NCI-H187 treated with DMSO at 0.1 percent for 48 hours (cell line): ENCODE measurements around the gene SPRR1B.
"Not testable (repeated sequence)": the region's sequence is repeated elsewhere in the genome, so short reads cannot be mapped to it uniquely, and the experiment has no call there.

ENCODE experiments used
- DNase-seq: peaks from one replicate; lab custom pipeline; 2025; lab: John Stamatoyannopoulos, UW

The SPRR1B gene

DNA sequence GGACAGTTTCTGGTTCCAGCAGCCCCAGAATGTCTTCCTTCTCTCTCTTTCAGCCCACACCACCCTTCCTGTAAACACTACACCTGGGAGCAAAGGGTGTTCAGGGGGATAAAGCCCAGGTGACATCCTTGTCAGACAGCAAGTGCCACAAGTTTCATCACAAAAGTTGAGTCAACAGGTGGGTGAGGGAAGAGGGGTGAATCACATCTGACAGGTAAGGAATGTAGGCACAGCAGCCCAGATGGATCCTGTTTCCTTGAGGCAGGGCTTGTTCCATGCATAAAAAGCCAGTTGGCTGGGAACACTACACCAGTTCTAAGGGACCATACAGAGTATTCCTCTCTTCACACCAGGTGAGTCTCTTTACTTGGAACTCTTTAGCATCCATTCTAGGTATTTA lies at the start of gene SPRR1B:
TSS of gene SPRR1B (plus strand) at position 309 of the 400 bp plus-strand sequence. CDS start 1,143 bp downstream, outside the sequence.
- DNase-seq, result no peak

DNA sequence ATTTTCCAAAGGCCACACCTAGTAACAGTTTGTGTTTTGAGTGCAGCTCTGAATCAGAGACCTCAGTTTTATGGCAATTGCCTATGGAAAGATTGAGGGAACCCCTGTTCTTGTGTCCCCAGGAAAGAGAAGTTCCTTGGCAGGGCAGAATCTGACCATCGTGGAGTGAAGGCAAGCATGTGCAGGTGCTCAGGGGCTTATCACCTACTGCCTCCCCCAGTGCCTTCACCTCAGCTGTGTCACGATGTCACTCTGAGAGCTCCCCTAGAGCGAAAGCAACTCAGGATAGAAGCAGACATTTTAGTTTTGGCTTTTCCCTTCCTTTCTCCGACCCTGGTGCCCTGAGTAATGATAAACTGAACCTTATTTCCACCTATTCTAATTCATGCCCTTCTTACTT lies 48.9 kb upstream of the SPRR1B start:
- DNase-seq, result no peak

DNA sequence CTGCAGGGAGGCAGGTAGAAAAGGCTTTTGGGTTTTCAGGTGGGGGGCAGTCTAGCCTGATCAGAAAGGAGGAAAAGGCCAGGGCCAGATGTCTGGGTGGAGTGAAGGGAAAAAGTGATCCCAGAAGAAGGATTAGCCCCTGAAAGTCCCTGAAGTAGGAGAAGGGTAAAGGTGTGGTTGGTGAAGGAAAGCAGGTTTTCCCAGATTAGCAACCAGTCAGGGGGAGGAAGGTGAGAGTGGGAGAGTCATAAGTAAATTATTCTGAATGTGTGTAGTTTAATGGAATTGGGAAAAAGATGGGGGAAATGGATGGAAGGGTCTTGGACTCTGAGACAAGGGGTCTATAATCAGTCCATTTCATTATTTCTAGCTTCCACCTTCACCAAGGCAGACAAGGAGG lies 47.8 kb upstream of the SPRR1B start:
- DNase-seq, result no peak

- no peak for DNase-seq
These were observed 47.3 kb upstream of the SPRR1B start, which contains the start of gene SPRR1A for GRCh38 chr1:152983743-152984142. SPRR1A (plus strand) TSS chr1:152984081; CDS start chr1:152985231, 1,150 bp downstream.

- no peak for DNase-seq
These were observed 44.4 kb upstream of the SPRR1B start for GRCh38 chr1:152986578-152986977.

DNA sequence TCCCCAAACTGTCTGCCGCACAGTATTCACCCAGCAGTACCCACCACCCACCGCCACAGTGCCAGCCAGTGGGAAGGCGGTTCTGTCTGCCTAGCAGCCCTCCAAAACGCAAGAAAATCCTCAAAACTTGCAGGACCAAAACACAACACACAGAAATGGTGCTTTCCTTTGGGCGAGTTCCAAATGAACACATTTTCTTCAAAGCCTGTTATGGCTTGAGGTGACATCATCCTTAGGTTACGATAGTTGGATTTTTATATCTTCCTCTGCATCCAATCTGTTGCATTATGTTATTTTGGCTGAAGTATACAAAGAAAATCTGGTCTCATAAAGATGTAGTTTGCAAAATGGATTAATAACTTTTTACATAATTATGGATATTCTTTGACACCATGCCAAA lies 37.8 kb upstream of the SPRR1B start:
- DNase-seq, result no peak

DNA sequence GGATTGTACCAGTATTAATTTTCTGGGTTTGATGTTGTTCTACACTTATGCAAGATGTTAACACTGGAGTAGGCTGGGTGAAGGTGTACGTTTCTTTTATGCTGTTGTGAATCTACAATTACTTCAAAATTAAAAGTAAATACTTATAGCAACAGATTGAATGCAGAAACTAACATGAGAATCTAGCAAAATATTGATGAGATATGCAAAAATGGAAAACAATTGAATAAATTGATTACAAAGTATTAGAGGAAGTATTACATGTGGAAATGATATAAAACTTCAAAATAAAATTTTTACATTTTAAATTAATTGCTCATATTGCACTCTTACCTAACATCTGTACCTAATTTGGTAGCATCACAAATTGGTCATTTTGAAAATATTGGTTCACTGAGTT lies 35.2 kb upstream of the SPRR1B start:
- DNase-seq, result no peak

DNA sequence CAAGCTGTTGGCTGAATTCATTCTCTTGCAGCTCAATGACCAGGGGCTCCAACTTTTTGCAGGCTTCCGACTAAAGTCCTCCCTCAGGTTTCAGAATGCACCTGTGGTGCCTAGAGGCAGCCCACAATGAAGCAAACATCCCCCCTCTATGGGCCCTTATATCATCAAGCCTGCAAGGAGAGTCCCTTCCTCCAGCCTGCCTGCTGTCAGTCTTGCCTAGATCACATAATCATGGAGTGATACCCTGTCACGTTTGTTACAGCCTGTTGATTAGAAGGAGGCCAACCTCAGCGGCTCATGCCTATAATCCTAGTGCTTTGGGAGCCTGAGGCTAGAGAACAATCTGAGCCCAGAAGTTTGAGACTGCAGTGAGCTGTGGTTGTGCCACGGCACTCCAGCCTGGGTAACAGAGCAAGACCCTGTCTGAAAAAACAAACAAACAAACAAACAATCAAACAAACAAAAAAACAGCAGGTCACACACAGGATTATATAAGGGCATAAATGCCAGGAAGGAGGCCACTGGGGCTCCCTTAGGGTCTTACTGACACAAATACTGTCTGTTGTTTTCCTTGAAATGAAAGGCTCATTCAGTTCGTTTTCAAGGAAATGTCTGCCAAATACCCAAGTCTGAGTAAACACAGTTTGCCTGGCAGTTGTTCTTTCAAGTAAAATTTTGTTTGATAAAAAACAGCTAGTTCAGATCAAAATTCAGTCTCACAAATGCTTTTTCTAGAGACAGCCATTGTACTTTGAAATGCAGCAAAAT lies 34.2 kb upstream of the SPRR1B start:
- no peak for DNase-seq

- DNase-seq, result no peak
These were observed 33.1 kb upstream of the SPRR1B start for GRCh38 chr1:152997901-152998300.

DNA sequence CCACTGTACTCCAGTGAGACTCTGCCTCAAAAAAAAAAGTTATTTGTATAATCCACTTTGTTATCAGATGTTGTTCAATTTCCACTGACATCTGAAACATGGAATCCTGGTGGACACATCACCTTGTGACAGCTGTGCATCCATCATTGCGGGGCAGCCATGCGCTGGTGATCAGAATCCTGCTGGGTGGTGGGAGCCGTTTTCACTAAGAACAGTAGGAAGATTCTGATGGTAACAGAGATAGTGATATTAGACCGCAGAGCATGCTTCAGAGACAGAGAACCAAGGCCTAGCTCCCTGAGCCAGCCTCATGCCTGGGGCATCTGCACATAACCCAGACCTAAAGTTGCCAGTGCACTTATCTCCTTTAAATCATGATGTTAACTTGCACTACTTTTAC lies 32.5 kb upstream of the SPRR1B start:
- DNase-seq, result no peak

DNA sequence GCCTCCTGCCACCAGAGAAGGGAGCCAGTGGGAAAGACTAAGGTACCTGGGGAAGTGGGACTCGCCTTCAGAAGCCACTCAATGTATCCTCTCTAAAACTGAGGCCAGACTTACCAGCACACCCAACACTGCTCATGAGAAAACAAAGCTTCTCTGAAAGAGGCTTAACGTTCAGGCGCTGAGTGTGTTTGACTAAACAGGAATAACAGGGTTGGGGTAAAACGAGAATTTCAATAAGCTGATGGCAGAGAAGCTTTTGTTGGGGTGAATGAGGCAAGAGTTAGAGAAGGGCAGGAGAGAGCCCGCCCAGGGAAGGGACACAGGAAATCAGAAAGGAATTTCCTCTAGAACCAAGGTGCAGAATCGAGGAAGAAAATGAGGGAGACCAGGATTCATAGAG lies 31.2 kb upstream of the SPRR1B start:
- no peak for DNase-seq

GRCh38 chr1:153000294-153000693 lies 30.7 kb upstream of the SPRR1B start:
- no peak for DNase-seq

DNA sequence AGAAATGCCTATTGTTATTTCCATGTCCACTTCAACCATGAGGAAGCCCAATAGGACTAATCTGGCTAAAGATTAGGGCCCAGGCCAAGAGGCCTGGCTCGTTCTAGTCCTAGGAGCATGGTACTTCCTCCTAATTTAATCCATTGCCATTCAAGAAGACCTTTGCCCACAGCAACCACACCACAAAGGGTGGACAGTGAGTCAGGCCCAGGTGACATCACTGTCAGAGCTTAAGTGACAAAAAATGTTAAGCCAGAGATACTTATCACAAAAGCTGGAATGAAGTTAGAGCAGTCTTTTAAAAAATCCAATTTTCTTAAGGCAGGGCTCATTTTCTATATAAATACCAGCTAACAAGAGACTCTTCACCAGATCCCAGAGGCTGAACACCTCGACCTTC lies 29.6 kb upstream of the SPRR1B start, which contains the start of gene SPRR3:
TSS of gene SPRR3 (plus strand) at position 368 of the 400 bp plus-strand sequence. CDS start 1,272 bp downstream, outside the sequence.
- DNase-seq, result no peak

DNA sequence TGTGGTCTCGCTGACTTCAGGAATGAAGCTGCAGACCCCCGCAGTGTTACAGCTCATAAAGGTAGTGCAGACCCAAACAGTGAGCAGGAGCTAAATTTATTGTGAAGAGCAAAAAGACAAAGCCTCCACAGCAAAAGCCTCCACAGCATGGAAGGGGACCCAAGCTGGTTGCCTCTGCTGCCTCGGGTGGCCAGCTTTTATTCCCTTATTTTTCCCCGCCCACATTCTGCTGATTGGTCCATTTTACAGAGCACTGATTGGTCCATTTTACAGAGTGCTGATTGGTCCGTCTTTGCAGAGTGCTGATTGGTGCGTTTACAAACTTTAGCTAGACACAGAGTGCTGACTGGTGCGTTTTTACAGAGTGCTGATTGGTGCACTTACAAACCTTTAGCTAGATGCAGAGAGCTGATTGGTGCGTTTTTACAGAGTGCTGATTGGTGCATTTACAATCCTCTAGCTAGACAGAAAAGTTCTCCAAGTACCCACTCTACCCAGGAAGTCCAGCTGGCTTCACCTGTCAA lies 19.7 kb upstream of the SPRR1B start:
- DNase-seq, result not testable (repeated sequence)

GRCh38 chr1:153021829-153022228 lies 9.2 kb upstream of the SPRR1B start:
- not testable (repeated sequence) for DNase-seq

DNA sequence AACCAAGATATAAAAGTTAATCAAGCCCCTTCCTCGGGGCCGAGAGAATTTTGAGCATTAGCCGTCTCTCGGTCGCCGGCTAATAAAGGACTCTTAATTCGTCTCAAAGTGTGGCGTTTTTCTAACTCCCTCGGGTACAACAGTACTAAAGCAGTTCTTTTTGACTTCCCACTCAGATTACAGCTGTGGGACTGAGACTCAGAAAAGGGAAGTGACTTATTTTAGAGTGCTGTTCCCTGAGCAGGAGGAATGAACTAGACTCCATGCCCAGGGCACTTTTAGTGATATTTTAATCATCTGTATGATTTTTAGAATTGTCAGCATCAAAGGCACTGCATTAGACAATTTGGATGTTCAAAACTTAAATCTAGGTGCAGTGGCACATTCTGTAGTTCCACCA lies 8.7 kb upstream of the SPRR1B start:
- DNase-seq, result not testable (repeated sequence)

GRCh38 chr1:153023109-153023508 lies 7.9 kb upstream of the SPRR1B start:
- DNase-seq, result no peak

- DNase-seq, result no peak
These were observed 6.6 kb upstream of the SPRR1B start for GRCh38 chr1:153024413-153024812.

- DNase-seq, result no peak
These were observed 5.2 kb upstream of the SPRR1B start for GRCh38 chr1:153025797-153026196.

DNA sequence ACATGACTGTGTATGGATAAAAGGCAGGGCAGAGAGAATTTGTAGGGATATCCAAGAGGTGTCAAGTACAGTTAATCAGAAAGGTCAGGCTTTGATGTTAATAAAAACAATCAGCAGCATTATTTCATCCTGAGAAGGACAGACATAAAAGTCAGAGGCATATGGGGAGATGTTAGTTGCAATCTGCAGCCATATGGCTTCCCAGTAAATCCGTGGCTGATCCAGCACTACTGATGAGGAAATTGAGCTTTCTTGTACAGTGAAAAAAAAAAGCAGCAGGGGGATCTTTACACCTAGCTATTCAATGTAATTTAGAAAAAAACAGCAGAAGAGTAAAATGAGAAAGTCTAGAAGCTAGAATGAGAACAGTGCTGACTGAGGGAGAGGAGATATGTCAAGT lies 2.2 kb upstream of the SPRR1B start:
- no peak for DNase-seq

- no peak for DNase-seq
These were observed 1.1 kb downstream of the SPRR1B start for GRCh38 chr1:153032073-153032472.

DNA sequence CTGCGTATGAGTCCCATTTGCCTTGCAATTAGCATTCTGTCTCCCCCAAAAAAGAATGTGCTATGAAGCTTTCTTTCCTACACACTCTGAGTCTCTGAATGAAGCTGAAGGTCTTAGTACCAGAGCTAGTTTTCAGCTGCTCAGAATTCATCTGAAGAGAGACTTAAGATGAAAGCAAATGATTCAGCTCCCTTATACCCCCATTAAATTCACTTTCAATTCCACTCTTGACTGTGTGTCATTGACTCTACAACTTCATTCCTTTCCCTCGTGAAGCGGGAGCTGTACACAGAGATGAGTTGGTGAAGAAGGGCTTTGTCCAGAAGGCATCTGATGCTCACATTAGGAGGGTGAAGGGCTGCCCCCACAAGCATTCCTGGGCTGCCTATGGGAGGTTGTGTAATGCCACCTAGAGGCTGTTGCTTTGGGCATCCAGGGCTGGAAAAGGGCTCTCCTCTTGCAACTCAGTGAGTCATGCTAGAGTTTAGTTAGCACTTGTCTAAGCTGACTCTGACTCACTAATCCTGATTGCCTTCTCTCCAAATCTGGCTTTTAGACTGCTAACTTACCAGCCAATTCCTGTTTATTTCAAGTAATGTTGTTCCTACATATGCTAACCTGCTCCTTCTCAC lies 1.8 kb downstream of the SPRR1B start:
- DNase-seq, result no peak

DNA sequence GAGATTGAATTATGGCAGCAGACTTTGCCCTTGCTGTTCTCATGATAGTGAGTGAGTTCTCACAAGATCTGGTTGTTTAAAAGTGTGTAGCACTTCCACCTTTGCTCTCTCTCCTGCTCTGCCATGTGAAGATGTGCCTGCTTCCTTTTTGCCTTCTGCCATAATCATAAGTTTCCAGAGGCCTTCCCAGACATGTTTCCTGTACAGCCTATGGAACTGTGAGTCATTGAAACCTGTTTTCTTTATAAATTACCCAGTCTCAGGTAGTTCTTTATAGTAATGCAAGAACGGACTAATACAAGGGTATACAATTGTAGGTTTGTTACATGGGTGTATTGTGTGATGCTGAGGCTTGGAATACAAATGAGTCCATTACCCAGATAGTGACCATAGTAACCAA lies 4.2 kb downstream of the SPRR1B start:
- DNase-seq, result no peak
